ENCODE measurements around the gene PTPRJ. TPM values are rescaled to one million over a fixed set of nuclear protein-coding genes. Genes with fewer than 3 reads are reported as not detected.

PTPRJ gene
- total and polyA plus RNA-seq, 8 donors = 12.6 to 63.5 (median 16.6) TPM

GRCh38 chr11:48051217-48051830 lies 71.0 kb downstream of the PTPRJ start:
- Histone ChIP-seq H3K9me3 (no peaks in the 10 kb centered on the region), H3K36me3 (no peaks in the 10 kb centered on the region), H3K27me3 (no peaks in the 10 kb centered on the region), H3K27ac (peak overlapping the region in 1 of 2 donors; percentile 60), H3K4me3 (no peak overlapping the region), H3K4me1 (peaks cover 14 to 87% of the 10 kb centered on the region in 2 donors)
- no peak for TF ChIP-seq CTCF (IDR thresholded peaks at IDR 0.05)
- ATAC-seq (no peak), DNase-seq (no peak)
- intact Hi-C loops (cut with DNase I) = no loop called here

- H3K4me1 ChIP-seq = peaks cover 14 to 91% of the 10 kb centered on the region in 2 donors
- no peaks in the 10 kb centered on the region for H3K27me3 ChIP-seq
- DNase-seq = peak; percentile 50 to 83 (median 75)
- peak; percentile 65 for ATAC-seq
- no peaks in the 10 kb centered on the region for H3K9me3 ChIP-seq
- no peak overlapping the region for H3K4me3 ChIP-seq
- H3K36me3 ChIP-seq = no peaks in the 10 kb centered on the region
- H3K27ac ChIP-seq = peak overlapping the region; percentile 50 to 60
- no peak for TF ChIP-seq CTCF (IDR thresholded peaks at IDR 0.05)
- intact Hi-C loops (cut with DNase I) = no loop called here
These were observed 72.1 kb downstream of the PTPRJ start for GRCh38 chr11:48052183-48053044.

GRCh38 chr11:48054994-48055291 lies 74.6 kb downstream of the PTPRJ start:
- Histone ChIP-seq H3K36me3 (no peaks in the 10 kb centered on the region), H3K27me3 (no peaks in the 10 kb centered on the region), H3K4me3 (no peak overlapping the region), H3K9me3 (no peaks in the 10 kb centered on the region), H3K27ac (peak overlapping the region; percentile 62 to 81), H3K4me1 (peaks cover 14 to 66% of the 10 kb centered on the region in 2 donors)
- ATAC-seq (peak; percentile 6), DNase-seq (no peak)
- no peak for TF ChIP-seq CTCF (IDR thresholded peaks at IDR 0.05)
- intact Hi-C loops (cut with DNase I) = no loop called here

- ATAC-seq = peak; percentile 77
- TF ChIP-seq CTCF (IDR thresholded peaks at IDR 0.05) = no peak
- H3K4me1 ChIP-seq = peaks cover 14 to 62% of the 10 kb centered on the region in 2 donors
- peak in 1 of 4 donors; percentile 64 for DNase-seq
- H3K27me3 ChIP-seq = no peaks in the 10 kb centered on the region
- H3K36me3 ChIP-seq = no peaks in the 10 kb centered on the region
- H3K27ac ChIP-seq = peak overlapping the region; percentile 62 to 81
- intact Hi-C loops (cut with DNase I) = no loop called here
- no peaks in the 10 kb centered on the region for H3K9me3 ChIP-seq
- H3K4me3 ChIP-seq = no peak overlapping the region
These were observed 75.2 kb downstream of the PTPRJ start for GRCh38 chr11:48055292-48056132.
